Suprapubic skin (tissue), 4 donors: ENCODE results near the gene FAM193A. TPM values are rescaled to one million over a fixed set of nuclear protein-coding genes. Genes with fewer than 3 reads are reported as not detected.

Experiments used
- DNase-seq, 2 donors: peaks; one replicate each; pipeline ENCODE4 v3.0.0-alpha.2; 2019; ENCODE audit warnings: low spot score in 2 of 2
- H3K27ac ChIP-seq: fragments of 200-600 bp; sonication (generic); one replicate; pipeline ENCODE4 v1.5.1; 2019
- H3K27me3 ChIP-seq: fragments of 200-600 bp; sonication (generic); one replicate; pipeline ENCODE4 v1.5.1; 2019
- H3K36me3 ChIP-seq: fragments of 200-600 bp; sonication (generic); one replicate; pipeline ENCODE4 v1.5.1; 2019
- H3K4me1 ChIP-seq: fragments of 200-600 bp; sonication (generic); one replicate; pipeline ENCODE4 v1.5.1; 2019
- H3K4me3 ChIP-seq: fragments of 200-600 bp; sonication (generic); one replicate; pipeline ENCODE4 v1.5.1; 2019; ENCODE audit warnings: mild to moderate bottlenecking
- H3K9me3 ChIP-seq: fragments of 200-600 bp; sonication (generic); one replicate; pipeline ENCODE4 v1.5.1; 2019
- CTCF ChIP-seq, 2 donors: fragments of 200-600 bp in 1 of 2; fragments of 450-650 bp in 1 of 2; sonication (generic) in 1 of 2; IDR thresholded peaks; one replicate each; pipeline ENCODE4 v1.5.1; 2016 to 2019; ENCODE audit warnings: antibody characterized with exemption in 2 of 2, mild to moderate bottlenecking in 1 of 2, moderate library complexity in 1 of 2
- EP300 ChIP-seq: sonication (generic); formaldehyde crosslinking; IDR thresholded peaks from one replicate; pipeline ENCODE4 v1.6.1; 2017; ENCODE audit warnings: antibody characterized with exemption
- POLR2A ChIP-seq, 2 donors: fragments of 450-650 bp; IDR thresholded peaks; one replicate each; pipeline ENCODE4 v1.6.1; 2017; ENCODE audit warnings: antibody characterized with exemption in 2 of 2, mild to moderate bottlenecking in 2 of 2, moderate library complexity in 2 of 2
- POLR2AphosphoS5 ChIP-seq, 3 donors: sonication (generic); formaldehyde crosslinking; IDR thresholded peaks; one replicate each; pipeline ENCODE4 v1.6.1; 2017; ENCODE audit warnings: antibody characterized with exemption in 3 of 3
- WGBS: methylation state at CpG from one replicate; pipeline ENCODE4 v1.1.5; 2018; 5-methylcytosine and 5-hydroxymethylcytosine counted together
- total RNA-seq, 4 donors: library from RNA; depleted of rRNA; stranded (reverse); fragments of >200 nt; gene quantifications; one replicate each; pipeline ENCODE4 v1.1.0, GENCODE V29; 2016

FAM193A gene
- total RNA-seq, 4 donors from 2014 or later: 23.6 to 45.0 (median 29.3) TPM

GRCh38 chr4:2595436-2595835 lies 59.0 kb downstream of the FAM193A start:
- Histone ChIP-seq H3K4me1 (peaks cover 29% of the 10 kb centered on the region), H3K36me3 (no peaks in the 10 kb centered on the region), H3K27me3 (no peaks in the 10 kb centered on the region), H3K27ac (no peak overlapping the region), H3K4me3 (no peak overlapping the region), H3K9me3 (no peaks in the 10 kb centered on the region)
- no peak for TF ChIP-seq CTCF (IDR thresholded peaks at IDR 0.05)
- no peak for TF ChIP-seq EP300
- no peak for TF ChIP-seq POLR2A (IDR thresholded peaks at IDR 0.05)
- no peak for TF ChIP-seq POLR2AphosphoS5 (IDR thresholded peaks at IDR 0.05)
- DNase-seq: no peak
- WGBS: 40% methylated on average over 3 of the region's 3 CpGs

- H3K9me3 ChIP-seq: no peaks in the 10 kb centered on the region
- no peaks in the 10 kb centered on the region for H3K36me3 ChIP-seq
- no peak overlapping the region for H3K4me3 ChIP-seq
- H3K27me3 ChIP-seq: no peaks in the 10 kb centered on the region
- no peak for DNase-seq
- peaks cover 29% of the 10 kb centered on the region for H3K4me1 ChIP-seq
- no peak for TF ChIP-seq POLR2A (IDR thresholded peaks at IDR 0.05)
- H3K27ac ChIP-seq: no peak overlapping the region
- WGBS: 84% methylated on average over 11 of the region's 11 CpGs
Observed at GRCh38 chr4:2595952-2596552, 59.6 kb downstream of the FAM193A start.

- no peaks in the 10 kb centered on the region for H3K36me3 ChIP-seq
- H3K27me3 ChIP-seq: no peaks in the 10 kb centered on the region
- DNase-seq: no peak
- H3K9me3 ChIP-seq: no peaks in the 10 kb centered on the region
- TF ChIP-seq POLR2A (IDR thresholded peaks at IDR 0.05) (no peak), EP300 (no peak), POLR2AphosphoS5 (IDR thresholded peaks at IDR 0.05) (no peak), CTCF (IDR thresholded peaks at IDR 0.05) (no peak)
- 85% methylated on average over 8 of the region's 8 CpGs for WGBS
- no peak overlapping the region for H3K4me3 ChIP-seq
- peaks cover 27% of the 10 kb centered on the region for H3K4me1 ChIP-seq
- H3K27ac ChIP-seq: no peak overlapping the region
Observed at GRCh38 chr4:2596611-2597010, 60.2 kb downstream of the FAM193A start.

GRCh38 chr4:2598511-2599303 lies 62.3 kb downstream of the FAM193A start:
- Histone ChIP-seq H3K9me3 (no peaks in the 10 kb centered on the region), H3K27ac (no peak overlapping the region), H3K27me3 (no peaks in the 10 kb centered on the region), H3K36me3 (peaks cover 2% of the 10 kb centered on the region), H3K4me1 (peaks cover 16% of the 10 kb centered on the region), H3K4me3 (no peak overlapping the region)
- 54% methylated on average over 12 of the region's 12 CpGs for WGBS
- no peak for DNase-seq
- TF ChIP-seq POLR2AphosphoS5 (IDR thresholded peaks at IDR 0.05): no peak
- no peak for TF ChIP-seq CTCF (IDR thresholded peaks at IDR 0.05)
- TF ChIP-seq POLR2A (IDR thresholded peaks at IDR 0.05): no peak
- no peak for TF ChIP-seq EP300

- TF ChIP-seq EP300: no peak
- no peak for TF ChIP-seq POLR2A (IDR thresholded peaks at IDR 0.05)
- TF ChIP-seq CTCF (IDR thresholded peaks at IDR 0.05): no peak
- TF ChIP-seq POLR2AphosphoS5 (IDR thresholded peaks at IDR 0.05): no peak
Observed at GRCh38 chr4:2599304-2599654, 62.8 kb downstream of the FAM193A start.

More at GRCh38 chr4:2599304-2599654, 62.8 kb downstream of the FAM193A start:
- Histone ChIP-seq H3K36me3 (peaks cover 2% of the 10 kb centered on the region), H3K4me3 (no peak overlapping the region), H3K9me3 (no peaks in the 10 kb centered on the region), H3K27ac (no peak overlapping the region), H3K27me3 (no peaks in the 10 kb centered on the region), H3K4me1 (peaks cover 16% of the 10 kb centered on the region)
- WGBS: 80% methylated on average over 6 of the region's 6 CpGs
- DNase-seq: no peak
